ENCODE results near the gene GAB1. TPM values are rescaled to one million over a fixed set of nuclear protein-coding genes. Genes with fewer than 3 reads are reported as not detected.

GAB1 gene
- total RNA-seq, 1 experiment from 2014 or later, result 15.3 TPM

DNA sequence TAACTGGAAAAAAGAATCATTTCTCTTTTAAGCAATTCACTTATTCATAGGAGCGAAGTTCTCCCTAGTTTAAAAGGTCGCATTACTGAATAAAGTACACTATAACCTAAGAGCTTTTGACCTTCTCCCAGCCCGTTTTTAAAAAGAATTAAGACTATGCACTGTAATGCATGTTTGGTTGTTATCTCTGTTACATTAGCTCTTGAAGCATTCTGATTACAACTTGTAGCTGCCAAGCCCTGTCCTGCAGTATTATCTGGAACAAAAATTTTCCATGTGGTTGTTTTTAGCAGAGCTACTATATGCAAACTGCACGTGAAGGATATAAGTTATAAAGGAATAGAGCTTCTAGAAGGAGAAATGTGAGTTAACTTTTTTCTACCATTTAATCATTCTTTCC lies 8.1 kb downstream of the GAB1 start:
- Histone ChIP-seq H2BK120ac (ENCODE audit: low read depth, low read length, poor library complexity, severe bottlenecking) (no peak overlapping the region), H3K27me3 (ENCODE audit: insufficient read depth, low read length) (no peaks in the 10 kb centered on the region), H2AFZ (ENCODE audit: low read length) (no peak overlapping the region), H3K4me2 (ENCODE audit: insufficient read depth, insufficient read length, low read length) (no peak overlapping the region), H4K91ac (ENCODE audit: insufficient read length, low read depth, low read length) (no peak overlapping the region), H3K23me2 (ENCODE audit: insufficient read length, low read depth, low read length, poor library complexity, severe bottlenecking) (no peaks in the 10 kb centered on the region), H3K79me2 (ENCODE audit: insufficient read depth, low read length) (no peaks in the 10 kb centered on the region; the same call in 1 of the 2 replicates), H3K23ac (ENCODE audit: insufficient read length, low read depth, low read length) (no peak overlapping the region), H3K27ac (ENCODE audit: insufficient read length, low read depth, low read length) (no peak overlapping the region), H3T11ph (ENCODE audit: low read length) (no peak overlapping the region), H2AK5ac (ENCODE audit: insufficient read length, low read length) (no peak overlapping the region), H3K4ac (ENCODE audit: low read depth, low read length) (no peak overlapping the region), H3K9ac (ENCODE audit: extremely low read depth, insufficient read length, low read length) (no peak overlapping the region), H4K8ac (replicated peaks; ENCODE audit: insufficient read length, low read depth, low read length) (no peak overlapping the region), H3K4me1 (ENCODE audit: insufficient read depth, low read length) (peaks cover 6% of the 10 kb centered on the region; the same call in 1 of the 2 replicates), H4K20me1 (ENCODE audit: control insufficient read depth, insufficient read depth, insufficient read length) (no peaks in the 10 kb centered on the region), H3K56ac (ENCODE audit: insufficient read length, low read depth, low read length) (no peak overlapping the region), H3K18ac (ENCODE audit: insufficient read length, low read depth, low read length) (no peak overlapping the region), H2BK20ac (ENCODE audit: low read depth, low read length, poor library complexity, severe bottlenecking) (no peak overlapping the region), H3K79me1 (ENCODE audit: insufficient read depth, low read depth, low read length, poor library complexity, severe bottlenecking) (no peaks in the 10 kb centered on the region), H4K5ac (ENCODE audit: insufficient read length, low read depth, low read length) (no peak overlapping the region), H2BK5ac (ENCODE audit: insufficient read length, low read length) (no peak overlapping the region), H3K9me3 (ENCODE audit: control insufficient read depth, low read depth, low read length) (no peaks in the 10 kb centered on the region), H3K14ac (ENCODE audit: insufficient read depth, low read length) (no peak overlapping the region), H2BK12ac (ENCODE audit: insufficient read length, low read depth, low read length) (no peak overlapping the region), H2BK15ac (ENCODE audit: low read depth, low read length) (no peak overlapping the region)
- no peaks in the 10 kb centered on the region for H3K9me3 Mint-ChIP-seq
- no peak for DNase-seq
- H3K27ac Mint-ChIP-seq, result no peak overlapping the region
- no CpG with 5 or more reads among the region's 4 CpGs for WGBS (ENCODE audit: extremely low coverage, insufficient read length, low lambda C conversion rate)
- H3K36me3 Mint-ChIP-seq (ENCODE audit: insufficient read depth in 1 of 3, low read depth in 3 of 3), result peaks cover 0 to 7% (median 4%) of the 10 kb centered on the region in 3 experiments; a peak in 3 of 7 replicates
- H3K4me1 Mint-ChIP-seq, result peaks cover 30 to 34% of the 10 kb centered on the region in 2 experiments
- no peaks in the 10 kb centered on the region for H3K27me3 Mint-ChIP-seq (ENCODE audit: low read depth)
- no peak overlapping the region for H3K4me3 Mint-ChIP-seq
- no peak for TF ChIP-seq CTCF (conservative IDR thresholded peaks at IDR 0.05)
